AML-193 (cell line): Measurements from ENCODE around the gene EDRF1.

Source experiments
- DNase-seq, 2 experiments: peaks; one replicate each; lab custom pipeline; 2025; lab: John Stamatoyannopoulos, UW

The EDRF1 gene

GRCh38 chr10:125792342-125793300 lies 73.1 kb downstream of the EDRF1 start:
- DNase-seq, result no peak

- no peak for DNase-seq
These were observed 75.6 kb downstream of the EDRF1 start for GRCh38 chr10:125795128-125795527.

- no peak for DNase-seq
These were observed 76.2 kb downstream of the EDRF1 start for GRCh38 chr10:125795637-125796190.

GRCh38 chr10:125797424-125797823 lies 77.9 kb downstream of the EDRF1 start:
- no peak for DNase-seq

- no peak for DNase-seq
These were observed 78.6 kb downstream of the EDRF1 start for GRCh38 chr10:125797994-125798662.

- DNase-seq, result no peak
These were observed 80.1 kb downstream of the EDRF1 start for GRCh38 chr10:125799451-125800182.

DNA sequence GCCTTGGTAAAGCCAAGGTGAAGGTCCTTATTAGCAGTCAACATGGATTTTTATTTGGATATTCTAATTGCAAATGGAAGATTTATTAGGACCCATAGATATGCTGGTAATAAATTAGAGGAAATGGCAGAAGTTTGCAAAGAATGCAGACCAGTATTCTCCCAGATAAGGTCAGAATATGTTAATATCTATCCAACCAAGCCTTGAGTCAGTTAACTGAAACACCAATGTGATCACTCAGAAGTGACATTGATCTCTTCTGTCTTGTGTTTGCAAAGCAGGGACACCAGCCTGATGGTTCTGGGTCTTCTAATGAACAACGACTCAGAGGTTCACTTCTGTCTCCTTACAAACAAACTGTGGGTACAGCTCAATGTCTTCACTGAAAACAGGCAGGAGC lies 82.1 kb downstream of the EDRF1 start:
- no peak for DNase-seq

GRCh38 chr10:125802131-125802530 lies 82.6 kb downstream of the EDRF1 start:
- no peak for DNase-seq

GRCh38 chr10:125802739-125803138 lies 83.2 kb downstream of the EDRF1 start:
- DNase-seq, result no peak

- DNase-seq, result no peak
These were observed 88.5 kb downstream of the EDRF1 start for GRCh38 chr10:125808047-125808446.

- DNase-seq, result no peak
These were observed 91.7 kb downstream of the EDRF1 start for GRCh38 chr10:125811251-125811650.

- DNase-seq, result no peak
These were observed 92.7 kb downstream of the EDRF1 start for GRCh38 chr10:125812128-125812750.
